HepG2 (cell line): ENCODE results near the gene BCL2L2. TPM values are rescaled to one million over a fixed set of nuclear protein-coding genes. Genes with fewer than 3 reads are reported as not detected.

Source experiments
- SOX6 ChIP-seq, 2 experiments: fragments of 450-650 bp in 1 of 2; sonication (generic) in 1 of 2; formaldehyde crosslinking in 1 of 2; IDR thresholded peaks; 2 replicates each; pipeline versions ENCODE4 v1.4.0 to v1.6.1; 2017 to 2020; ENCODE audit warnings: antibody characterized with exemption in 1 of 2, mild to moderate bottlenecking in 1 of 2, missing genetic modification reagents in 1 of 2
- ZNF160 ChIP-seq: sonication (generic); formaldehyde crosslinking; IDR thresholded peaks from 2 replicates; pipeline ENCODE4 v1.8.0; 2022; ENCODE audit warnings: mild to moderate bottlenecking, inconsistent platforms, missing genetic modification reagents
- ZNF557 ChIP-seq: sonication (generic); formaldehyde crosslinking; IDR thresholded peaks from 2 replicates; pipeline ENCODE4 v1.4.0; 2020; ENCODE audit warnings: missing genetic modification reagents
- ZNF713 ChIP-seq: sonication (generic); formaldehyde crosslinking; IDR thresholded peaks from 2 replicates; pipeline ENCODE4 v1.4.0; 2020; ENCODE audit warnings: mild to moderate bottlenecking, missing genetic modification reagents
- ZSCAN12 ChIP-seq: sonication (generic); formaldehyde crosslinking; IDR thresholded peaks from 2 replicates; pipeline ENCODE4 v1.9.0; 2021; ENCODE audit warnings: mild to moderate bottlenecking, missing genetic modification reagents
- polyA plus RNA-seq, 8 experiments: library from polyadenylated mRNA; depleted of rRNA in 3 of 8; stranded (reverse) in 7 of 8; unstranded in 1 of 8; fragments of >200 nt; fragmentation: Illumina TruSeq in 4 of 8; extraction: Trizol in 4 of 8; gene quantifications; 2 replicates each; pipeline versions ENCODE4 v1.2.1 to v1.2.3, GENCODE V29; 2011 to 2016; ENCODE audit warnings: low read depth in 4 of 8, missing spikeins in 1 of 8, mixed read lengths in 1 of 8; ENCODE audit not compliant: insufficient read depth in 1 of 8
- total RNA-seq, 5 experiments: library from RNA; depleted of rRNA; stranded (reverse); fragments of >200 nt; fragmentation: Illumina TruSeq; extraction: Trizol; gene quantifications; 2 replicates each; pipeline ENCODE4 v1.2.3, GENCODE V29; 2016; ENCODE audit warnings: low read depth in 1 of 5
- TF ChIP-seq, protein P1 (sequence below): IDR thresholded peaks from 2 replicates; pipeline ENCODE4 v1.6.1; 2018; ENCODE audit warnings: missing genetic modification reagents, mild to moderate bottlenecking, missing compliant biosample characterization
- TF ChIP-seq, protein P2 (sequence below): sonication (generic); formaldehyde crosslinking; IDR thresholded peaks from 2 replicates; pipeline ENCODE4 v1.4.0; 2020; ENCODE audit warnings: mild to moderate bottlenecking, missing genetic modification reagents, borderline replicate concordance
- TF ChIP-seq, protein P3 (sequence below): sonication (generic); formaldehyde crosslinking; IDR thresholded peaks from 2 replicates; pipeline ENCODE4 v1.5.0; 2020; ENCODE audit warnings: missing genetic modification reagents
- TF ChIP-seq, protein P4 (sequence below): IDR thresholded peaks from 2 replicates; pipeline ENCODE4 v1.6.1; 2016; ENCODE audit warnings: missing biosample characterization, missing genetic modification reagents, low read depth
- TF ChIP-seq, protein P5 (sequence below): sonication (generic); formaldehyde crosslinking; IDR thresholded peaks from 2 replicates; pipeline ENCODE4 v1.5.0; 2020; ENCODE audit warnings: mild to moderate bottlenecking, low read depth, missing genetic modification reagents, borderline replicate concordance
- TF ChIP-seq, protein P6 (sequence below): sonication (generic); formaldehyde crosslinking; IDR thresholded peaks from 2 replicates; pipeline ENCODE4 v1.4.0; 2020; ENCODE audit warnings: missing genetic modification reagents
- TF ChIP-seq, protein P7 (sequence below): sonication (generic); formaldehyde crosslinking; IDR thresholded peaks from 2 replicates; pipeline ENCODE4 v1.4.0; 2020; ENCODE audit warnings: missing genetic modification reagents, borderline replicate concordance

Gene BCL2L2
- total and polyA plus RNA-seq, 2 of the 13 experiments (the other 11 are each of a cell fraction or from before 2014, with no cell fraction given): 28.1 to 49.8 TPM

DNA sequence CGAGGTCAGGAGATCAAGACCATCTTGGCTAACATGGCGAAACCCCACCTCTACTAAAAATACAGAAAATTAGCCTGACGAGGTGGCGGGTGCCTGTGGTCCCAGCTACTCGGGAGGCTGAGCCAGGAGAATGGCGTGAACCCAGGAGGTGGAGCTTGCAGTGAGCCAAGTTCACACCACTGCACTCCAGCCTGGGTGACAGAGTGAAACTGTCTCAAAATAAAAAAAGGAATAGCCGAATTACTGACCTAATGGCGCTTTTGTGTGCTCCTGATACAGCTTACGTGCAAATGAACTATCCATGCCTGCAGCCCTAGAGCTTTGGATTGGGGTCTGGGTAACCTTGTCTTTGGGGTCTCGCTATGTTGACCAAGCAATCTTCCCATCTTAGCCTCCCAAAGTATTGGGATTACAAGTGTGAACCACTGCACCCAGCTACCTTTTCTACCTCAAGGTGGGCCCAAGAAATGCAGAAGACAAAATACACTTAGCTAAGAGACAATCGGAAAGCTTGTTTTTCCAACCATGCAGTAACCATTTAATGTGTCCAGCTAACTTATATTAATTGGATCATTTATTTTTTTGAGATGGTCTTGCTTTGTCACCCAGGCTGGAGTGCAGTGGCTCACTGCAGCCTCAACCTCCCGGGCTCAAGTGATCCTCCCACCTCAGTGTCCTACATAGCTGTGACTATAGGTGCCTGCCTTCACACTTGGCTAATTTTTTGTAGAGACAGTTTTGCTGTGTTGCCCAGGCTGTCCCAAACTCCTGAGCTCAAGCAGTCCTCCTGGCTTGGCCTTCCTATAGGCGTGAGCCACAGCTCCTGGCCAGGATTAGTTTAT is 20.1 kb downstream of the BCL2L2 start (continued):
- no peak for TF ChIP-seq SOX6 (IDR thresholded peaks at IDR 0.05)
- TF ChIP-seq SOX6 (CRISPR knock-in tag; IDR thresholded peaks at IDR 0.05): peak; percentile 47
- TF ChIP-seq, protein P1, sequence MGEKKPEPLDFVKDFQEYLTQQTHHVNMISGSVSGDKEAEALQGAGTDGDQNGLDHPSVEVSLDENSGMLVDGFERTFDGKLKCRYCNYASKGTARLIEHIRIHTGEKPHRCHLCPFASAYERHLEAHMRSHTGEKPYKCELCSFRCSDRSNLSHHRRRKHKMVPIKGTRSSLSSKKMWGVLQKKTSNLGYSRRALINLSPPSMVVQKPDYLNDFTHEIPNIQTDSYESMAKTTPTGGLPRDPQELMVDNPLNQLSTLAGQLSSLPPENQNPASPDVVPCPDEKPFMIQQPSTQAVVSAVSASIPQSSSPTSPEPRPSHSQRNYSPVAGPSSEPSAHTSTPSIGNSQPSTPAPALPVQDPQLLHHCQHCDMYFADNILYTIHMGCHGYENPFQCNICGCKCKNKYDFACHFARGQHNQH (CRISPR knock-in tag): no peak
- TF ChIP-seq, protein P2, sequence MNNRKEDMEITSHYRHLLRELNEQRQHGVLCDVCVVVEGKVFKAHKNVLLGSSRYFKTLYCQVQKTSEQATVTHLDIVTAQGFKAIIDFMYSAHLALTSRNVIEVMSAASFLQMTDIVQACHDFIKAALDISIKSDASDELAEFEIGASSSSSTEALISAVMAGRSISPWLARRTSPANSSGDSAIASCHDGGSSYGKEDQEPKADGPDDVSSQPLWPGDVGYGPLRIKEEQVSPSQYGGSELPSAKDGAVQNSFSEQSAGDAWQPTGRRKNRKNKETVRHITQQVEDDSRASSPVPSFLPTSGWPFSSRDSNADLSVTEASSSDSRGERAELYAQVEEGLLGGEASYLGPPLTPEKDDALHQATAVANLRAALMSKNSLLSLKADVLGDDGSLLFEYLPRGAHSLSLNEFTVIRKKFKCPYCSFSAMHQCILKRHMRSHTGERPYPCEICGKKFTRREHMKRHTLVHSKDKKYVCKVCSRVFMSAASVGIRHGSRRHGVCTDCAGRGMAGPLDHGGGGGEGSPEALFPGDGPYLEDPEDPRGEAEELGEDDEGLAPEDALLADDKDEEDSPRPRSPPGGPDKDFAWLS (CRISPR knock-in tag): no peak
- TF ChIP-seq, protein P3, sequence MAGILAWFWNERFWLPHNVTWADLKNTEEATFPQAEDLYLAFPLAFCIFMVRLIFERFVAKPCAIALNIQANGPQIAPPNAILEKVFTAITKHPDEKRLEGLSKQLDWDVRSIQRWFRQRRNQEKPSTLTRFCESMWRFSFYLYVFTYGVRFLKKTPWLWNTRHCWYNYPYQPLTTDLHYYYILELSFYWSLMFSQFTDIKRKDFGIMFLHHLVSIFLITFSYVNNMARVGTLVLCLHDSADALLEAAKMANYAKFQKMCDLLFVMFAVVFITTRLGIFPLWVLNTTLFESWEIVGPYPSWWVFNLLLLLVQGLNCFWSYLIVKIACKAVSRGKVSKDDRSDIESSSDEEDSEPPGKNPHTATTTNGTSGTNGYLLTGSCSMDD (CRISPR knock-in tag): no peak
- TF ChIP-seq, protein P4, sequence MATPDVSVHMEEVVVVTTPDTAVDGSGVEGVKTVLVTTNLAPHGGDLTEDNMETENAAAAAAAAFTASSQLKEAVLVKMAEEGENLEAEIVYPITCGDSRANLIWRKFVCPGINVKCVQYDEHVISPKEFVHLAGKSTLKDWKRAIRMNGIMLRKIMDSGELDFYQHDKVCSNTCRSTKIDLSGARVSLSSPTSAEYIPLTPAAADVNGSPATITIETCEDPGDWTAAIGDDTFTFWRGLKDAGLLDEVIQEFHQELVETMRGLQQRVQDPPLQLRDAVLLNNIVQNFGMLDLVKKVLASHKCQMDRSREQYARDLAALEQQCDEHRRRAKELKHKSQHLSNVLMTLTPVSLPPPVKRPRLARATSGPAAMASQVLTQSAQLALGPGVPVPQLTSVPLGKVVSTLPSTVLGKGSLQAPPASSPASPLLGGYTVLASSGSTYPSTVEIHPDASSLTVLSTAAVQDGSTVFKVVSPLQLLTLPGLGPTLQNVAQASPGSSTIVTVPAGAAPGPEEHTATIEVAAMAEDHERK: no peak
- TF ChIP-seq ZSCAN12: no peak
- no peak for TF ChIP-seq ZNF713 (CRISPR knock-in tag)
- TF ChIP-seq ZNF160: no peak
- TF ChIP-seq, protein P5, sequence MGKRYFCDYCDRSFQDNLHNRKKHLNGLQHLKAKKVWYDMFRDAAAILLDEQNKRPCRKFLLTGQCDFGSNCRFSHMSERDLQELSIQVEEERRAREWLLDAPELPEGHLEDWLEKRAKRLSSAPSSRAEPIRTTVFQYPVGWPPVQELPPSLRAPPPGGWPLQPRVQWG (CRISPR knock-in tag): no peak
- TF ChIP-seq, protein P6, sequence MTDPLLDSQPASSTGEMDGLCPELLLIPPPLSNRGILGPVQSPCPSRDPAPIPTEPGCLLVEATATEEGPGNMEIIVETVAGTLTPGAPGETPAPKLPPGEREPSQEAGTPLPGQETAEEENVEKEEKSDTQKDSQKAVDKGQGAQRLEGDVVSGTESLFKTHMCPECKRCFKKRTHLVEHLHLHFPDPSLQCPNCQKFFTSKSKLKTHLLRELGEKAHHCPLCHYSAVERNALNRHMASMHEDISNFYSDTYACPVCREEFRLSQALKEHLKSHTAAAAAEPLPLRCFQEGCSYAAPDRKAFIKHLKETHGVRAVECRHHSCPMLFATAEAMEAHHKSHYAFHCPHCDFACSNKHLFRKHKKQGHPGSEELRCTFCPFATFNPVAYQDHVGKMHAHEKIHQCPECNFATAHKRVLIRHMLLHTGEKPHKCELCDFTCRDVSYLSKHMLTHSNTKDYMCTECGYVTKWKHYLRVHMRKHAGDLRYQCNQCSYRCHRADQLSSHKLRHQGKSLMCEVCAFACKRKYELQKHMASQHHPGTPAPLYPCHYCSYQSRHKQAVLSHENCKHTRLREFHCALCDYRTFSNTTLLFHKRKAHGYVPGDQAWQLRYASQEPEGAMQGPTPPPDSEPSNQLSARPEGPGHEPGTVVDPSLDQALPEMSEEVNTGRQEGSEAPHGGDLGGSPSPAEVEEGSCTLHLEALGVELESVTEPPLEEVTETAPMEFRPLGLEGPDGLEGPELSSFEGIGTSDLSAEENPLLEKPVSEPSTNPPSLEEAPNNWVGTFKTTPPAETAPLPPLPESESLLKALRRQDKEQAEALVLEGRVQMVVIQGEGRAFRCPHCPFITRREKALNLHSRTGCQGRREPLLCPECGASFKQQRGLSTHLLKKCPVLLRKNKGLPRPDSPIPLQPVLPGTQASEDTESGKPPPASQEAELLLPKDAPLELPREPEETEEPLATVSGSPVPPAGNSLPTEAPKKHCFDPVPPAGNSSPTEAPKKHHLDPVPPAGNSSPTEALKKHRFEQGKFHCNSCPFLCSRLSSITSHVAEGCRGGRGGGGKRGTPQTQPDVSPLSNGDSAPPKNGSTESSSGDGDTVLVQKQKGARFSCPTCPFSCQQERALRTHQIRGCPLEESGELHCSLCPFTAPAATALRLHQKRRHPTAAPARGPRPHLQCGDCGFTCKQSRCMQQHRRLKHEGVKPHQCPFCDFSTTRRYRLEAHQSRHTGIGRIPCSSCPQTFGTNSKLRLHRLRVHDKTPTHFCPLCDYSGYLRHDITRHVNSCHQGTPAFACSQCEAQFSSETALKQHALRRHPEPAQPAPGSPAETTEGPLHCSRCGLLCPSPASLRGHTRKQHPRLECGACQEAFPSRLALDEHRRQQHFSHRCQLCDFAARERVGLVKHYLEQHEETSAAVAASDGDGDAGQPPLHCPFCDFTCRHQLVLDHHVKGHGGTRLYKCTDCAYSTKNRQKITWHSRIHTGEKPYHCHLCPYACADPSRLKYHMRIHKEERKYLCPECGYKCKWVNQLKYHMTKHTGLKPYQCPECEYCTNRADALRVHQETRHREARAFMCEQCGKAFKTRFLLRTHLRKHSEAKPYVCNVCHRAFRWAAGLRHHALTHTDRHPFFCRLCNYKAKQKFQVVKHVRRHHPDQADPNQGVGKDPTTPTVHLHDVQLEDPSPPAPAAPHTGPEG: 0 out of 2 replicates have a peak, but pooled peaks have one; percentile 5
- TF ChIP-seq, protein P7, sequence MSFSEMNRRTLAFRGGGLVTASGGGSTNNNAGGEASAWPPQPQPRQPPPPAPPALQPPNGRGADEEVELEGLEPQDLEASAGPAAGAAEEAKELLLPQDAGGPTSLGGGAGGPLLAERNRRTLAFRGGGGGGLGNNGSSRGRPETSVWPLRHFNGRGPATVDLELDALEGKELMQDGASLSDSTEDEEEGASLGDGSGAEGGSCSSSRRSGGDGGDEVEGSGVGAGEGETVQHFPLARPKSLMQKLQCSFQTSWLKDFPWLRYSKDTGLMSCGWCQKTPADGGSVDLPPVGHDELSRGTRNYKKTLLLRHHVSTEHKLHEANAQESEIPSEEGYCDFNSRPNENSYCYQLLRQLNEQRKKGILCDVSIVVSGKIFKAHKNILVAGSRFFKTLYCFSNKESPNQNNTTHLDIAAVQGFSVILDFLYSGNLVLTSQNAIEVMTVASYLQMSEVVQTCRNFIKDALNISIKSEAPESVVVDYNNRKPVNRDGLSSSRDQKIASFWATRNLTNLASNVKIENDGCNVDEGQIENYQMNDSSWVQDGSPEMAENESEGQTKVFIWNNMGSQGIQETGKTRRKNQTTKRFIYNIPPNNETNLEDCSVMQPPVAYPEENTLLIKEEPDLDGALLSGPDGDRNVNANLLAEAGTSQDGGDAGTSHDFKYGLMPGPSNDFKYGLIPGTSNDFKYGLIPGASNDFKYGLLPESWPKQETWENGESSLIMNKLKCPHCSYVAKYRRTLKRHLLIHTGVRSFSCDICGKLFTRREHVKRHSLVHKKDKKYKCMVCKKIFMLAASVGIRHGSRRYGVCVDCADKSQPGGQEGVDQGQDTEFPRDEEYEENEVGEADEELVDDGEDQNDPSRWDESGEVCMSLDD (CRISPR knock-in tag): no peak
- TF ChIP-seq ZNF557: no peak
